Measurements from ENCODE around the gene NGDN.

Gene NGDN

DNA sequence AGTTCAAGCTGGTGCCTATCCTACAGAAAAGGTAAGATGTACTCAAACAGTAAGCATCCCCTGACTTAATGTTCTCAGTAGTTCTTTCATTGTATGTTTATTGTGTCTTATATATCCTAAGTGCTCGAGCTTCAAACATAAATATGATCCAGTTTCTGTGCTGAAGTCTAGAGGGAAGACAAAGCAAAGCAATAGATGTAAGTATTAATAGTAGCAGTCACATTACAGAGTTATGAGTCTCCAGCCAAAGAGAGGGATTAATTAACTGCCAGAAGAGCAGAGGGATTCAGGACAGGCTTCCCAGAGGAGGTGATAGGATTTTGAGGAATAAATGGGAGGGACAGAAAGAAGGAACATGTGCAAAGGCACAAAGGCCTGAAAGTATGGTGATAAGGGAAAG is 1.4 kb downstream of the NGDN start:
- no peak for DNase-seq (ENCODE audit: low read depth in 2 of 2)

- peak; percentile 22 for DNase-seq (ENCODE audit: low read depth in 2 of 2)
These were observed 8.7 kb downstream of the NGDN start for GRCh38 chr14:23478109-23478759.

DNA sequence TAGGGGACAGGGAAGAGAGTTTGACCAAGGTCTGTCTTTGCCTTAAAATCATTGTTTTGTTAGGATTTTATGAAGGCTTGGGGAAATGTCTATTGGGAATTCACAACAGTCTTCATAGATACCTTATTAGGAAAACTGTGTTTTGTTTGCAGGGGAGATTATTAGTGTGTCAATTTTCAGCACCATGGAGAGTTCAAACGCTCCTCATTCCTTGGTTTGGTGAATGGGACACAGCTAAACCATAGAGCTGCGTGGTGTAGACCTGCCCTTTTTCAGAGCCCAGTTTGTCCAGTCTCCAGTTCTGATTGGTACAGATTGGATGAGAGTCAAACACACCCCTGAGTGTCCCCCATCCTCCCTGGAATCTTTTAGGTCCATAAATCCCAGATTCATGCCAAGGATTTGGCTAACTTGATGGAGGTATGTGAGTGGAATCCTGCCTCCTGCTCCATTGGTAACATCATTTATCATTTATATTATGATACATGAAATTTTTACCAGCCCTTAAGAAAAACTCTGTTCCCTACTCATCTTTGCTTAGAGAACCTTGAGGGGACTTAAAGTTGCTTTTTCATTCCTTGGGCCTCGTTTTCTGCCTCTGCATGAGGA is 12.0 kb downstream of the NGDN start:
- DNase-seq (ENCODE audit: low read depth in 2 of 2), result no peak

DNA sequence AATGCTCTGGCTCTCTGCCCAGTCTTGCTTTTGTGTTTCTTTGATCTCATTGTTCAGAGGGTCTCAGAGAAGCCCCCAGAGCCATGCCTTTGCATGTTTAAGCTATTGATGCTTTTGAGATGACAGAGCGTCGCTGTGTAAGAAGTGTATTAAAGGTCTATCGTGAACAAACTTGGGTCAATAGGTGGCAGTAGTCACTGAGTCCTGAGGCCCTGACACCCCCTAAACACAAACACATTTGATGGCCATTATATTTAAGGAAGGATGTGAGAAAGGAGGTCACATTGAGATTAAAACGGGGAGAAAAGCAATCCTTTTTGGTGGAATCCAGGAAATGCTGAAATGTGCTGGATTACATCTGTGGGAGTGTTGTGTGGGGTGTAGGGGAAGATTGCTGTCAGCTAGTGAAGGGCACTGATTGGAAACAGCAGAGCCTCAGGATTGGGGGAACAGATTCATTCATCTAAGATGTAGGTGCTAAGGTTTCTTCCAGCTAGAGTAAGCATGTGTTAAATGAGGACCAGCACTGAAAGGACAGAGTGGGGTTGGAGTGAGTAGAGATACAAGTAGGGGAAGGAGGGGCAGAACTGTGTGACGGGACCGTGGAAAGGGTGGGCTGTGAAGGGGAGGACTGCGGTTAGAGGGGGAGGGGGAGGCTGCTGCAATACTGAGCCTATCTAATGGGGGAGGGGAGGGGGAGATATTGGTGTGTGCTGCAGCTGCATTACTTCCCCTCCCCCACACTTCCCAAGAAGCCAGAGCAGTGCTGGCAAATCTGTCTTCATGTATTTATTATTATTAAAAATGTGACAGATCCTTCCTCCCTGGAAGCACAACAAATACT is 12.7 kb downstream of the NGDN start:
- DNase-seq (ENCODE audit: low read depth in 2 of 2), result no peak

DNA sequence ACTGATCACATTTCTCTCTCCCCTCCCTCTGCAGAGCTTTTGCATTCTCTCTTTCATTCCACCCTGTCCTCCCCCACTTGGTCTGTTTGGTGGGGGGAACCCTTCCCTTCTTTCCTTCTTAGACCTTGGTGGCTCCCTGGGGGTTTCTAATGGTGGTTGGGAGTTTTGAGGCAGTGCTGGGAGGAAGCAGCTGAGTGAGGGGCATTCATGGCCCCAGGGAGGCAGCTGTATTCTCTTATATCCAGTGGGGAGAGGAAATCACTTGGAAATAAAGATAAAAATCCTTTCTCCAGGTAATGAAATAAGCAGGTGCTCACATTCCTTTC is 13.3 kb downstream of the NGDN start:
- DNase-seq (ENCODE audit: low read depth in 2 of 2), result no peak

GRCh38 chr14:23483236-23483854 is 13.8 kb downstream of the NGDN start:
- no peak for DNase-seq (ENCODE audit: low read depth in 2 of 2)

GRCh38 chr14:23485326-23485725 is 15.8 kb downstream of the NGDN start:
- no peak for DNase-seq (ENCODE audit: low read depth in 2 of 2)

DNA sequence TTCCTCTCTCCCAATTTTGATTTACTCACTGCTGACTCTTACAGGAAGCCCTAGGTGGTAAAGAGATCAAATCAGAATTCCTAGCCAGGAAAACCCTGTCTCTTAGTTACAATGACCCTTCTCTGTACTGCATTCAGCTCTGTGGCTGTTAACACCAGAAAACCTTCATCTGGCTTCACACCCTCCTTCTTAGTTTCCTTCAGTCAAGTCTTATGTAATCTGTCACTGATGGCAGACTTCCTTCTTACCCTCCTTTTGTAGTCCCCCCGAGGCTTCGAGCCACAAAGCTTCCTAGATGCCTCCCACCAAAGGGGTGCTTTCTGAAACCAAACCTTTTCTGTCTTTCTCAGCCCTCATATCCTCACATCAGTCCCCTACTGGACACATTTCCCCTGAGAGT is 16.5 kb downstream of the NGDN start:
- no peak for DNase-seq (ENCODE audit: low read depth in 2 of 2)

DNA sequence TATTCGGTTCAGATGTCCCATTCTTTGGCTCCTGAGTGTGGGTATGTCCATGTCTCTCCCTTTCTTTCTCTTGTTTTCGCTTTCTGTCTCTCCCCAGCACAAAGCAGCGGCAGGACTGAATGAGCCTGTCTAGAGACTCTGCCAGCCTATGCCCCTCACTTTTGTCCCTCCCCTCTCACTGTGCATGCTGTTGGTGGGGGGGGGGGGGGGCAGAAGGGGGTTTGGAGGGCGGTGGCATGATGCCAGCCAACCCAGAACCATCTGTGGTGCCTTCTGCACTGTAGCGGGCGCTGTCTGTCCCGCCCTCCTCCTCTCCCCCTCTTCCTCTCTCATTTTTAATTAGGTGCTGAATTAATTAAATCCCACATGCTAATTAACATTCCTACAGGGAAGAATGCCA is 17.7 kb downstream of the NGDN start:
- DNase-seq (ENCODE audit: low read depth in 2 of 2), result no peak

DNA sequence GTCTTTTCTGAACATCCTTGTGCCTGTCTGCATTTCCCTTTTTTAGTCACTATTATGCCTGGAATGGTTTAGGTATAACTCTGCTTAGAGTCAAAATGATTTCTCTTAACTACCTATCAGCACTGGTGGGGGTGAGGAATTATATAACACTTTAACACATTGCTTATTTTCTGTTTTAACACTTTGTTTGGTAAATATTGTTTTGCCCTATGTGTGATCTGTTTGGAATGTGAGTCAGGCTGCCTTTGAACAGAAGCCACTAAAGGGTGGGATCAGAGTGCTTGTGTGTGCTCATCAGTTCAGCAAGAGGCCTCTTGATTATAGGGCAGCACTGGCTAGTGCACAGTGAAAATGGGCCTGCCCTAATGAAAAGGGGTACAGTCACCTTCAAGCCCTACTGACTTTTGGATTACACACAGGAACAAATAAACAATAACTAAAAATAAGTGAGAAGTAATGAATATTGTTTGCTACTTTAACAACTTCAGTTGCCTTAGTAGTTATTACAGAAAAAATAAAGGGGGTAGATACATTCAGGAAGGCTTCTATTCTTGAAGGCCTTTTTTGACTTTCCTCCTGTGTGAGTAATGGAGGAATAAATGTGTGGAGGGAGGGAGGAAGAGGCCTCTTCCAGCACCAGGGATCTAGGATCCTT is 23.2 kb downstream of the NGDN start:
- no peak for DNase-seq (ENCODE audit: low read depth in 2 of 2)

DNA sequence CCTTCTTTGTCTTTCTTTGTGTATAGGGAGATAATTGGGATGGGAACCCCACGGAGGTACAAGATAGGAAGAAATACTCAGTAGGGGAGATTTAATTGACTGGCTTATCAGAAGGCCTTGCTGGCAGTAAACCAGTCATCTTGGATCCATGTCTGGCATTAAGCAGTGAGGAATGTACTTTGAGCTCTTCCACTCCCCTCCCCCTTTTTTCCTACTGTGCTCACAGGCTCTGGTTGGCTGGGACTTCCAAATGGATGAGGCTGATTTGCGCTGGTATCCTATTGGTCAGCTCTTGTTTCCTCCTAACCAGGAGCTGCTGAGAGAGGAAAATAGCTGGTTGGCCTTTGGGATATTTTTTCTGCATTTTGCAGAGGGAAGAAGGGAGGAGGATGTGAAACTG is 24.7 kb downstream of the NGDN start:
- no peak for DNase-seq (ENCODE audit: low read depth in 2 of 2)

DNA sequence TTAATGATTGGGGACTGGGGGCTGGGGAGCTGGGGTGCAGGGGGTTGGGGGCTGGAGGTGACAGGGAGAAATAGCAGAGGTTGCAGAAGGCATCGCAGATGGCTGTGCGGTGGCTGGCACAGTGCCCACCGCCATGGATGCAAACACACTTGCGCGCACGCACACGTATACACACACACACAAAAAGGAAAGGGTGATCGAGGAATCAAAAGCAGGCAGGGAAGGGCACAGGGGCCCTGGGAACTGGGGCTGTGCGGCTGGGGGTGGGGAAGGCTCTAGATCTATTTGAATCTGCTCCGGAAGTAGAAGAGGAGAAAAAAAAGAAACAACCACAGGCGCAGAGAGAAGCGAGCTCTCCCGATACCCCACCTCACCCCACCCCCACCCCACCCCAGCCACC is 42.7 kb downstream of the NGDN start:
- no peak for DNase-seq (ENCODE audit: low read depth in 2 of 2)

GRCh38 chr14:23513005-23513817 is 43.7 kb downstream of the NGDN start:
- DNase-seq (ENCODE audit: low read depth in 2 of 2), result no peak

DNA sequence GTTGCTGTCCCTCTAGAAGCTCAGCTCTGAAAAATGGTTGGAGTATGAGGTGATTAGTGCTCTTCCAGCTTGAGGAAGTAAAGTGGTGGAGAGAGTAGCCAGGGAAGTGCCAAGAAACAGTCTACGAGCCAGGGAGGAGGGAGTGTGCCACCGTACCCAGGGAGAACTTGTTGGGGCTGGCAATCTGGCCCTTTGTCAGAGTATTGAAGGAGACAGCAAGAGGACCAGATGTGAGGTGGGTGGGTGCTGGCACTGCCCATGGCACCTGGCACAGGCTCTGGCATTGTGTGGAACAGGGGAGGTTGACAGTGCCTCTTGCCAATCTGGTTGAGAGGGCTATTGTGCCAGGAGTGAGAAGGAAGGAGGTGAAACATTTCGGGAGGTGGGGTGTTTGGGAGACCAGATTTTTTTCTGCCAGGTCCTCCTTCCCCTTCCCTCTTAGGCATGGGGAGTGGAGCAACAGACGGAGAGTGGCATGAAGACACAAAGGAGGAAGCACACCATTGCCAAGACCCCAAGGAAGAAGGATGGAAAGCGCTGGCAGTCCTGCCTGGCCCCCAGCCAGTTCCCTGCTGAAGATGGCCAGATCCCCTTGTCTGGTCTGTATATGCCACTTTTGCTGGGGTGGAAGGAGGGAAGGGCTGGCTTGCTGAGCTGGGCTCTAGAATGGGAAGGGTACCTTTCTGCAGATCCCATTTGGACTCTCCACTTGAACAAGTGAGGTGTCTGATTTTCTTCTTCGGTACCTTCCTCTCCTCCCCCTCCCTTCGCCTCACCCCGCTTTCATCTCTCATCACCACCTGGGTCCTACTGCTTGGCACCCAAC is 44.5 kb downstream of the NGDN start:
- DNase-seq (ENCODE audit: low read depth in 2 of 2), result no peak

GRCh38 chr14:23514644-23514957 is 45.1 kb downstream of the NGDN start:
- no peak for DNase-seq (ENCODE audit: low read depth in 2 of 2)

- DNase-seq (ENCODE audit: low read depth in 2 of 2), result no peak
These were observed 48.3 kb downstream of the NGDN start for GRCh38 chr14:23517650-23518326.

GRCh38 chr14:23518709-23519108 is 49.2 kb downstream of the NGDN start:
- DNase-seq (ENCODE audit: low read depth in 2 of 2), result no peak

- no peak for DNase-seq (ENCODE audit: low read depth in 2 of 2)
These were observed 51.5 kb downstream of the NGDN start for GRCh38 chr14:23520899-23521533.

DNA sequence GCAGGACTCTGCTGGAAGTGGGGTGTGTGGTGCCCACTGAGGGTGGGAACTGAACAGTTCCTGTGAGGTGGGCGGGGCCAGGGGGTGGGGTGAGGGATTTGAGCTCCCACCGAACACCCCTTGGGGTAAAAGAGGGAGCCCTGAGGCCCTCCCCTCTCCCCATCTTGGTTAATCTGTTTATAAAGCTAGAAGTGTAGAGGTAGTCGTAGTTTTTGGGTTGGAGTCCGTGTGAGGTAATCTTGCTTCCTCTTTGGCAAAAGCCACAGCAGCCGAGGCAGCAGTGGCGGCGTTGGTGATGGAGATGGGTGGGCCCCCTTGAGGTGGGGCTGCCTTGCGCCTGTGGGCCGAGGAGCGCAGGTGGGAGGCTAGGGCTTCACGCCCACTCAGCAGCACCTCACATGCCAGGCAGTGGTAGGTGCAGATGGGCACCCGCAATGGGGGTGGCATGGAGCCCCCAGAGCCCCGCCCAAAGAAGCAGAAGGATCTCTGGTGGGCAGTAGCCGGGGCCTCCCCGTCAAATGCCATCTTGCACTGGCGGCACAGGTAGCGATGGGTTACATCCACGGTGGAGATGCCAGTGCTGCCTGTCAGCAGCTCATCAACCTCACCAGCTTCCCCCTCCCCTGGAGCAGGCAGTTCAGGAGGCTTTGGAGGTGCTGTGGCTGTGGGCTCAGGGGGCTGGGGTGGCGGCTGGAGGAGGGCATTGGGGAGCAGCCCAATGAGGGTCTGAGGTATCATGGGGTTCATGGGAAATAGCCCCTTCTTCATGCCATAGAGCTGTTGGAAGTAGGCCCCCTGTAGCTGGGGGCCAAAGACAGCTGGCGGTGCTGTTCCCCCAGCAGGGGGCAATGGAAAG is 52.5 kb downstream of the NGDN start:
- no peak for DNase-seq (ENCODE audit: low read depth in 2 of 2)

Data from stimulated activated CD8-positive, alpha-beta memory T cell treated with anti-CD3 and anti-CD28 coated beads, Interleukin-2, amount 100 ng/mL, for 48 hours (primary cell).